OCI-M1 (cell line): ENCODE results near the gene RALGAPB.
"Not testable (repeated sequence)": the region's sequence is repeated elsewhere in the genome, so short reads cannot be mapped to it uniquely, and the experiment has no call there.

Experiments
- DNase-seq: peaks from one replicate; lab custom pipeline; 2025; lab: John Stamatoyannopoulos, UW

The RALGAPB gene

DNA sequence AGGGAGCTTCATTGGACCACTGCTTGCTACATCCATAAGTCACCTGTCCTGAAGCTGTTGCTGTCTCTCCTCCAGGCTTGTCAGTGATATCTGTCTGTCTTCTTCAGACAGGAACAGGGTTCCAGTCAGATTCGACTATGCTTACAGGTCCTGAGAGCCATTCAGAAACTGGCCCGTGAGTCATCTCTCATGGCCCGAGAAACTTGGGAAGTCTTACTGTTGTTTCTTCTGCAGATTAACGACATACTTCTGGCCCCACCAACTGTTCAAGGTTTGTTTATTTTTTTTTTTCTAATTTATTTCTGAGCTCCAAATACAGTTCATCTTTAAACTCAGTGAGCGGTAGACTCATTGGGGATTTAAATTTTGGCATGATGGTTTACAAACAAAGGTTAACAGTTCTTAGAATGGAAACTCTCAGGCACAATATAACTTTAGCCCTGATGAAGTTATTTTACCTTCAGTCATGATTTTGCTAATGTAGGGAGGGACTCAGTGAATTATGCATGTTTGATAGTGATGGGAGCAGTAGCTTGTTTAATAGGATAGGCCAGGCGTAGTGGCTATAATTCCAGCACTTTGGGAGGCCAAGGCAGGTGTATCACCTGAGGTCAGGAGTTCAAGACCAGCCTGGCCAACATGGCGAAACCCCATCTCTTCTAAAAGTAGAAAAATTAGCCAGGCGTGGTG, 24.7 kb downstream of the RALGAPB start:
- no peak for DNase-seq

DNA sequence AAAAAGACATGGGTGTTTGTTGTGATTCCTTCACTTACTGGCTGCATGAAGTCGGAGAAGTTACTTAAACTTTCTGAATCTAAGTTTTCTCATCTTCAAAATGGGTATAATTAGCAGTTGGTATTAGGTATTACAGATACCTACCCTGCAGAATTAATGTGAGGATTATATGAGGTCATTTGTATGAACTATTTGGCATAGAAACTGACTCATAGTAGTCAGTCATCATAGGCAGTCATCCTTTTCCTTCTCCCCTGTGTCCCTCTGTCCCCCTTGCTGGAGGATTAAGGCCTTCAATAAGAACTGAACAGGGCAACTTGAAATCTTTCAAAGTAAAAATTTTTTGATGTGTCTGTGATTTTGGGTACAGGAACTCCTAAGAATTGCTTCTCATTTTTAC, 26.3 kb downstream of the RALGAPB start:
- no peak for DNase-seq

DNA sequence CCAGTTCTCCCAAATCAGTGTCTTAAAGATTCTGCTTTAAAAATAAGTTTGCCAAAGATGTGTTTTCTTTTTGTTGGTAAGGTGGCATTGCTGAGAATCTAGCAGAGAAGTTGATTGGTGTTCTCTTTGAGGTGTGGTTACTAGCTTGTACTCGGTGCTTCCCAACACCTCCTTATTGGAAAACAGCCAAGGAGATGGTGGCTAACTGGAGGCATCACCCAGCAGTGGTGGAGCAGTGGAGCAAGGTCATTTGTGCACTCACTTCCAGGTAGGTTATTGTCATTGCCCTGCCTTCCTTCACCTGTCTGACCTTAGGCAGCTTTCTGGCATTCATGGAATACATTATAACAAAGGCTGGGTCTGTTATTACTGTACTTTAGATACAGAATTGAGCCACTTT, 26.7 kb downstream of the RALGAPB start:
- DNase-seq, result no peak

DNA sequence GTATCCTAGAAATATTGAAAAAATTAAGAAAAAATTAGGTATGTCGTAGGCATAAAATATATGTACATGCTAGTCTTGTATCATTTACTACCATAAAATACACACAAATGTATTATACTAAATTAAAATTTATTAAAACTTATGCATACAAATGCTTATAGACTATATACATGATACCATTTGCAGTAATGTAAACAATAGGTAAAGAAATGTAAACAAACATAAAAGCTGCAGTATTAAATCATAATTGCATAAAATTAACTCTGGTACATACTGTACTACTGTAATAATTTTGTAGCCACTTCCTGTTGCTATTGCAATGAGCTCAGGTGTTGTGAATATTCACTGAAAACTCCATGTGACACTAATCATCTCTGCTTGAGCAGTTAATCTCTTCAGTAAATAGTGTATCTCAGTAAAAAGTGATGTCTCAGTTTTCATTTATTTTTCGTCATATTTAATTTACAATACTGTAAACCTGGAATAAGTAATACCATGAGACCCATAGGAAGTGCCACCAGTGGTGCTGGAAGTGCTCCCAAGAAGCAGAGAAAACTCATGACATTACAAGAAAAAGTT, 29.3 kb downstream of the RALGAPB start:
- DNase-seq, result no peak

DNA sequence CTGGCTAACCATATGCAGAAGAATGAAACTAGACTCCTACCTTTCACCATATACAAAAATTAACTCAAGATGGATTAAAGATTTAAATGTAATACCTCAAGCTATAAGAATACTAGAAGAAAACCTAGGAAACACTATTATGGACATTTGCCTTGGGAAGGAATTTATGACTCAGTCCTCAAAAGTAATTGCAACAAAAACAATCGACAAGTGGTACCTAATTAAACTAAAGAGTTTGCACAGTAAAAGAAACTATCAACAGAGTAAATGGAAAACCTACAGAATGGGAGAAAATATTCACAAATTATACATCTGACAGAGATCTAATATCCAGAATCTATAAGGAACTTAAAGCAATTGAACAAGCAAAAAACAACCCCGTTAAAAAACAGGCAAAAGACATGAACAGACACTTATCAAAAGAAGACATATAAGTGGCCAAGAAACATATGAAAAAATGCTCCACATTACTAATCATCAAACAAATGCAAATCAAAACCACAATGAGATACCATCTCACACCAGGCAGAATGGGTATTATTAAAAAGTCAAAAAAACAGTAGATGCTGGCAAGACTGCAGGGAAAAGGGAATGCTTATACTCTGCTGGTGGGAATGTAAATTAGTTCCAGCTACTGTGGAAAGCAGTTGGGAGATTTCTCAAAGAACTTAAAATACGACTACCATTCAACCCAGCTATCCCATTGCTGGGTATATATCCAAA, 31.9 kb downstream of the RALGAPB start:
- DNase-seq, result no peak

DNA sequence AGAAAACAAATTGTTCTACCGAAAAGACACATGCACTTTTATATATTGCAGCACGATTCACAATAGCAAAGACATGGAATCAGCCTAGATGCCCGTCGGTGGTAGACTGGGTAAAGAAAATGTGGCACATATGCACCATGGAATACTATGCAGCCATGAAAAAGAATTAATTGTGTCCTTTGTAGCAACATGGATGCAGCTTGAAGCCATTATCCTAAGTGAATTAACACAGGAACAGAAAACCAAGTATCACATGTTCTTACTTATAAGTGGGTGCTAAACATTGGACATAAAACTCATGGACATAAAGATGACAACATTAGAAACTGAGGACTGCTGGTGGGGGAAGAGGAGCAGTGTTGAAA, 32.4 kb downstream of the RALGAPB start:
- DNase-seq, result no peak

DNA sequence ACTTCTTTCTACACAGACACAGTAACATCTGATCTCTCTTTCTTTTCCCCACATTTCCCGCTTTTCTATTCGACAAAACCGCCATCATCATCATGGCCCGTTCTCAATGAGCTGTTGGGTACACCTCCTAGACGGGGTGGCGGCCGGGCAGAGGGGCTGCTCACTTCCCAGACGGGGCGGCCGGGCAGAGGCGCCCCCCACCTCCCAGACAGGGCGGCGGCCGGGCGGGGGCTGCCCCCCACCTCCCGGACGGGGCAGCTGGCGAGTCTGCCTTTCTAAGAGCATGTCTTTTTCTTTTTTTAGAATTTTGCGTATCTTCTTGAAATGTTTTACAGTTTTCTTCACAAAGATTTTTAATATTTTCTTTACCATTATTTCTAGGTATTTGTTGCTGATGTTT, 39.1 kb downstream of the RALGAPB start:
- DNase-seq, result not testable (repeated sequence)

DNA sequence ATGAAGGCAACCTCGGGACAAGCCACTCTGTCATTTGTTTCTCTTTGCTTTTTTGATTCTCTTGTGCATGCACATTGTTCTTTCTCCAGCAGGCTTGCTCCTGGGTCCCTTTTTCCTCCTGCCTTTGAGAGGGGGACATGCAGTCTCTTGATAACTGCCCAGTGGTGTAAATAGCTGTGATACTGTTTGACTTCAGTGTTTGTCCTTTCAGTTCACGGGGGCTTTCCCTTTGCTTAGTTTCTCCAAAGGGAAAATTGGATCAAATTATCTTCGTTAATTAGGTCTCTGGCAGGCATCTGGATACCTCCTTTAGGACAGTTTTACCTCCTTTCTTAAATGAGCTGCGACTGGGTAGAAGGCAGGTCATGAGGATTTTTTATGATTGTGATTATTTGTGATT, 41.5 kb downstream of the RALGAPB start:
- no peak for DNase-seq

DNA sequence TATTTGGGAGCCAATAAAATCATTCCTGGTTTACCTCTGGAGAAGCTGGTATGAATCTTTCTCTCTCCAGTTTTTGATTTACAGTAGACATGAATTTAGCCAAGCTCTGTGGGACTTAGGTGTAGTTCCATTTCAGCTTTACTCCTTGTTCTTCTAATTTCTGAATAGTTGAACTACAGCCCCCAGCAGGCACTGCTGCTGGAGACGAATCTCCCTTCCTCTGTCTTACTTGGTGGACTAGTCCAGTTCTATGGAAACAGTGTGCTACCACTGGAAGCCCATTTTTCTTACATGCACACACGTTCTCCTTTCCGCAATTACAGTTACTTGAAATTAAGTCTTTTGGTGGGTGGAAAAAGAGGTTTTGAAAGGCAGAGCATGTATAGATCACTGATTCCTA, 42.3 kb downstream of the RALGAPB start:
- no peak for DNase-seq

DNA sequence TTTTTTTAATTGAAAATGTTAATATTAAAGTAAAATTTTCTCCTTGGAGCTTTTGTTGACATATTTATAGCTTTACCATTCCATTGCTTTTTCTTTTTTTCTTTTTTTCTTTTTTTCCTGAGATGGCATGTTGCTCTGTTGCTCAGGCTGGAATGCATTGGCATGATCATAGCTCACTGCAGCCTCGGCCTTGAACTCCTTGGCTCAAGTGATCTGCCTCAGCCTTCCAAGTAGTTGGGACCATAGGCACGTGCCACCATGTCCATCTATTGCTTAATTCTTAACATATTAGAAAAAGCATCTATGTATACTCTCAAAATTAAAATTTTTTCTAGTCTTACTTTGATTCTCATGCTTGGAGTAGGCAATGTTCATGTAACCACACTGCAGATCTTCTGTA, 43.0 kb downstream of the RALGAPB start:
- no peak for DNase-seq

DNA sequence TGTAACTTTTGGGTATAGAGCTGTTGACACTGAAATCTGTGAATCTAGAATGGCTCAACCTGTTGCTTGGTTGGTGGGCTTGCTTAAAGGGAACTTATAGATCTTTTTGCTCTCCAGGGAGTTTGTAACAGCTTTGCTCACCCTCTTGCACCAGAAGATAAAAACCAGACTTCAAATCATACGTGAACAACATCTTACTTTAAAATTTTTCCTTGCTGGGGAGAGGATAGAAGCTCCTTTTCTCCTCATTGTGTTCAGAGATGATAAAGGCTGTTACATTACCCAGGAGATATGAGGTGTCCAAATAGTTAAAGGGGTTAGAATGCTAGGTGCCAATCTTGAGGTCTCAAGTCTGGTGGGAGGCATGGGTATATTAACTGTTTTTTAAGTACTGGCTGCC, 46.8 kb downstream of the RALGAPB start:
- DNase-seq, result no peak

DNA sequence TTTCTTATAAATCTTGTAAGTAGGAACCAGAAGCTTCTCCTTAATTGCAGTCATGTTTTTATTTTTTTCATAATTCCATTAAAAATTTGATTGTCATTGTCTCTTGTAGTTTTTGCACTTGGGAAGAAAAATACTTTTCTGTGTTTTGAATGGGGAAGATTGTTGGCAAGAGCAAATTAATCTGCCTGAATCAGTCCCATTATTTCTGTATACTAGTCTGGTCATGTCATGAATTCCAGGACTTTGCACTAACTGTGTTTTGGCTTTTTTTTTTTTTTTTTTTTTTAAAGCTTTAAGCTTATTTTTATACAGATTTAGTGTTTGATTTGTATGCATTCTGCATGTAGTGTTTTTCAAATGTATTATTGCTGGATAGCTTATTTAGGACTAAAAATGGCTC, 47.6 kb downstream of the RALGAPB start:
- DNase-seq, result no peak

DNA sequence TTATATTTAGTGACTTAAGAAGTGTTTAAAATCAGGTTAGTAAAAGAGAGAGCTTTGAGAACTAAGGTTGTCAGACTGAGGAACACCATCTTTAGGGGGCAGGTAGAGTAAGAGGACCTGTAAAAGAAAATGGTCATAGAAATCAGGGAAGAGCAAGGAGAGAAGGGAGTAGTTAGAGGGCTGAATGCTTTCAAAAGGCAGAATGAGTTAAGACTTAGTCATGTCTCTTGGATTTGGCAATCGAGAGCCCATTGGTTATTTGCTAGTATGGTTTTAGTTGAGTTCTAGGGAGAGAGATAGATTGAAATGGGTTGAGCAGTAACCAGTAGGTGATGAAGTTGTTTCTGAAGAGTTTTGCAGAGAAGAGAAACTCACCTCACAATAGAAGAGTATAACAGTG, 51.1 kb downstream of the RALGAPB start:
- no peak for DNase-seq

DNA sequence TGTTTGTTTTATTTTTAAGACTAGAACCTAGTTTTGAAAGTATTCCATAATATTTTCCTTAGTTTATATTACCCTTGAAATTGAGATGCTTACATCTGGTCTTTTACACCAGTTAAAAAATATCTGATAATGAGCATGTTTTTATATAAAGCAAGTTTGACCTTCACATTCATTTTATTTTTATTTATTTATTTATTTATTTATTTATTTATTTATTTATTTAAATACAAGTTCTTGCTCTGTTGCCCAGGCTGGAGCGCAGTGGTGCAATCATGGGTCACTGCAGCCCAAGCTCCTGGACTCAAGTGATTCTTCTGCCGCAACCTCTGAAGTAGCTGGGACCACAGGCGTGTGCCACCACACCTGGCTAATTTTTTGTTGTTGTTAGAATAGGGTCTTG, 55.5 kb downstream of the RALGAPB start:
- no peak for DNase-seq

DNA sequence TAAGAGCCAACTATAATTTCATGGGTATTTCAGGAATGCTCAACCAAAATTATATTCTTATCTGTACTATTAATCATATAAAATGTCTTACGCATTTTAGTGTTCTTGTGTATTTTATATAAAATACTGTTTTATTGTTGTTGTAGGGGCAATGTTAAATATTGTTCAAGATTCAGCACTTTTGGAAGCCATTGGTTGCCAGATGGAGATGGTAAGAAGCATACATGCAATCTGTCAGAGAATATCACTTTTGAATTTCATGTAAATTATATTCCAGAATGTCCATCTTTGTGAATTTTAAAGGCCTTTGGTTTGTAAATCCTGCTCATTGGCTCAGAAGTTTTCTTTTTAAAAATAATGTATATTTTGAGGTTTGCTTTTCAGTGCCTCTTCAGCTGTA, 58.4 kb downstream of the RALGAPB start:
- no peak for DNase-seq

DNA sequence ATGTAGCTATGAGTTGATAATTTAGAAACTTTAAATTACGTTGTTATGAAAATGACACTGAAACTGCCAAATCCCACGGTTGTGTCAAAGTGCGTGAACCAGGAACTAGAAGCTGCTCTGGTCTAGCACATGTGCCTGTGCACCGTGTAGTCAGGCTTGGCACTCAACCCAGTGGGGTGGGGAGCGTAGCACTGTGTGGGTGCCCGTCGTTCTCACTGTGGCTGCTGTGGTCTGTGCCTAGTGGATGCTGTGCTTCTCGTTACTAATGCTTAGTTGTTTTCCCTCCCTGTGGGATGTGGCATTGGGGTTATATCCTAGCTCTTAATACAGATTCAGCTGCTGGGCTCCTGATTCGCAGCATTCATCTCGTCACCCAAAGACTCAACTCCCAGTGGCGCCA, 62.1 kb downstream of the RALGAPB start:
- DNase-seq, result no peak

DNA sequence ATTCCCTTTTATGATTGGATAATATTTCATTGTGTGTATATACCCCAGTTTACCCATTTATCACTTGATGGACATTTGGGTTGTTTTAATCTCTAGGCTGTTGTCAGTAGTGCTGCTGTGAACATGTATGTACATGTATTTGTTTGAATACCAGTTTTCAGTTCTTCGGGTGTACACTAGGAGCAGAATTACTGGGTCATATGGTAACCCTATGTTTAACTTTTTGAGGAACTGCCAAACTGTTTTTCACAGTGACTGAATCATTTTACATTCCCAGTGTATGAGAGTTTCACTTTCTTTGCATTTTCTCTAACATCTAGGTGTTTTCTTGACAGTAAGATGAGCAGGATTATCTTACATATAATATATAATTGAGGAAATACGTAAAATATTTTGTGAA, 63.7 kb downstream of the RALGAPB start:
- DNase-seq, result no peak

DNA sequence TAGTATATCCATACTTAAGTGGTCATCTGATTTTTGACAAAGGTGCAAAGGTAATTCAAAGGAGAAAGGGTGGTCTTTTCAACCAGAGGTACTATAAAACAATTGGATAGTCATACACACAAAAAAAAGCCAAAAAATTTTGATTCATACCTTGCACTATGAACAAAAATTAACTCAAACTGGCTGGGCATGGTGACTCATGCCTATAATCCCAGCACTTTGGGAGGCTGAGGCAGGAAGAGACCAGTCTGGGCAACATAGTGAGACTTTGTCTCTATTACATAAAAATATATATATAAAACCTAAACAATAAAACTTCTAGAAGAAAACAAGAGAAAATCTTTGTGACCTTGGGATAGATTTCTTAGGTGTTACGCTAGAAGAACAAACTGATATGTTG, 64.5 kb downstream of the RALGAPB start:
- no peak for DNase-seq

DNA sequence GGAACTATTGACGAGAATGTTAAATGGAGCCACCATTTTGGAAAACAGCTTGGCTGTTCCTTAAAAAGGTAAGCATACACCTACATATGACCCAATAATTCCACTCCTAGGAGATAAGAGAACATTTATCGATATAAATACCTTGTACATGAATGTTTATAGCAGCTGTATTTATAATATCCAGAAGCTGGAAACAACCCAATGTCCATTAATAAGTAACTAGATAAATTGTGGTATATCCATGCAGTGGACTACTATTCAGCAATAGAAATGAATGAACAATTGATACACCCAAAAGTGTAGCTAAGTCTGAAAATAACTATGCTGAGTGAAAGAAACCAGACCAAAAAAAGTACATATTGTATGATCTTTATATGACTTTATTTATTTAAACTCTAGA, 66.1 kb downstream of the RALGAPB start:
- DNase-seq, result no peak

DNA sequence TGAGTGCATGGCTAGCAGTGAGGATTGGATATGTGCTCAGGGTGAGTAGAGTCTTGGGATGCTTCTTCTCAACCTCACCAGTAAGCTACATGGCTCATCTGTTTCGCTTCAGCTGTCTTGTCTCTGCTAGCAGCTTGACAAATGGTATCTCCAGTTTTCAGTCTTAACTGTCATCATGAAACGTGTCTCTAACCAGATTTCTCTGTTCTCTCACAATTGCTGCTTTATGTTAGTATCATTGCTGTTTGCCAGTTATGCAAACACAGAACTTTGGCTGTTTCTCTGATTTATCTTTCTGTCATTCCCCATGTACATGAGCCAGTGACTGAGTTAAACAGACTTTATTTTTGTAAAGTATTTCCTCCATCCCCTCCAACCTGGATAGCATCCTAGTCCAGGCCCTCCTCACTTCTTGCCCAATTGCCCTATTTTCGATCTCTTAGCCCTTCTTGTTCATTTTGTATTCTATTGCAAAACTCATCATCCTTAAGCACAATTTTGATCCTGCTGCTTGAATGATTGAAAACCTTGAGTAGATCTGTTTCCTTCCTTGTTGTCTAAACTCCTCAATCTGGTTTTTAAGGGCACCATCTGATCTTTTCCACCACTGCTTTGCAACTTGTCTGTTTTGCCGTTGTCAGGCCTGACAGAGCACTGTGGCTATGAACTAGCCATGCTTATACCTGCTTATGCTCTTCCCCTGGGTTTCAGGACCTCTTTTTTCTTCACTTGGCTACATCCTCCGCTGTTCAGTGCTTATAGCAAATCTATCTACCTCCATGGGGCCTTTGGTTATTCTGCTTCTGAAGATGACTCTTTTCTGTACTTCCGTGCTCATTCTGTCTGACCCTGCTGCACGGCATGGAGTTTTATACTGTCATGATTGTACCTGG, 70.6 kb downstream of the RALGAPB start:
- no peak for DNase-seq

DNA sequence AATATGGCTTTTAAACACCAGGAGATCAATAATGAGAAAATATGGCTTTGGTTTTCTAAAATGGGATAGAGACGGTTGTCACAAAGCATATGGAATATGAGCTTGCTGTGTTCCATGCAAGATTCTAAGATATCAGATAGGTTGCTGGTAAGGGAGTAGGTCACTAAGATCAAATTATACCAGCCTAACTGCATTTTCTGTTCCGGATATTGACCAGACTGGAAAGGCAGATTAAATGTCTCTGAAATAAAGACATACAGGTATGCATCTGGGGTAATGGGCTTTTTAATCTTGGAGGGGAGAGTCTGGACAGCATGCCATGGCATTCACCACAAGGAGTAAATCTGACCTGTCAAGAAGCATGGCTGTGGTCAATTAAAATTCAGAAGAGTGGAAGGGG, 73.1 kb downstream of the RALGAPB start:
- DNase-seq, result no peak

DNA sequence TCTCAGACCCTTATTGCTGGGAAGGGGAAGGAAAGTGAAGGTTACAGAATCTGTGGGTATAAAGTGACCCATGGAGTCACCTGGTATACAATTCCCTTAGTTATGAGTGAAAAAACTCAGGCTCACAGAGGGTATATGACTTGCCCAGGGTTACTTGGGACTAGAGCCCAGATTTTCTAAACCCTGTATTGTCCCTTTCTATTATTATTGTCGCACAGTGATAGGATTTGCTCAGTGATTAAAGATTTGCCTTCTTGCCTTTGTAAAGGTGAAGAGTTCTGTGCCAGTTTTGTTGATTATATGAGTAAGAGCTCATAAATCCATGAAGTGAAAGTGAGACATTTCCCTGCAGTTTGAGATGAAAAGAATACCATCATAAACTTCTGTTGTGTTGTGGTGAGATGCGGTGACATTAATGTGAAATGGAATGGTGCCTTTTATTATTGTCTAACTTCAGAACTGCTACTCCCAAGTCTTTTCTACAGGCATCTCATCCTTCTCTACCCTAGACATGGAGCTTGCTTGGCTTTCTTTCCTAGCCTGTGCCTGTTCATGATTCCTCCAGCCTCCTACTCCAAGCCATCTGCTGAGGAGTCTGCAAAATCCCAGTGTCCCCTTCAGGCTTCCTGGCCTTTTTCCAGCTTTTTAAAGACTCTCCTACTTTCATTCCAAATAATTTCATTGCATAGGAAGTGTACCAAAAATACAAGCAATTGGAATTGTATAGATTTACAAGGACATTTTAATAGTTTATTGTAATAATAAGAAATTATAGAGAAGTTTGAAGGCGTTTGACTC, 74.8 kb downstream of the RALGAPB start:
- DNase-seq, result no peak
